A549 treated with CORT108297 at 1 μM for 4 hours (cell line): Measurements from ENCODE around the gene TMEM156. TPM values are rescaled to one million over a fixed set of nuclear protein-coding genes. Genes with fewer than 3 reads are reported as not detected.

Source experiments
- total RNA-seq: library from RNA; stranded (reverse); fragments of 200-300 nt; extraction: Qiagen RNA extraction; gene quantifications from 5 replicates; pipeline ENCODE4 v1.2.3, GENCODE V29; 2022

TMEM156 gene, protein sequence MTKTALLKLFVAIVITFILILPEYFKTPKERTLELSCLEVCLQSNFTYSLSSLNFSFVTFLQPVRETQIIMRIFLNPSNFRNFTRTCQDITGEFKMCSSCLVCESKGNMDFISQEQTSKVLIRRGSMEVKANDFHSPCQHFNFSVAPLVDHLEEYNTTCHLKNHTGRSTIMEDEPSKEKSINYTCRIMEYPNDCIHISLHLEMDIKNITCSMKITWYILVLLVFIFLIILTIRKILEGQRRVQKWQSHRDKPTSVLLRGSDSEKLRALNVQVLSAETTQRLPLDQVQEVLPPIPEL
- total RNA-seq: 19.5 to 26.3 TPM (median 22.8 TPM) in 5 replicates

DNA sequence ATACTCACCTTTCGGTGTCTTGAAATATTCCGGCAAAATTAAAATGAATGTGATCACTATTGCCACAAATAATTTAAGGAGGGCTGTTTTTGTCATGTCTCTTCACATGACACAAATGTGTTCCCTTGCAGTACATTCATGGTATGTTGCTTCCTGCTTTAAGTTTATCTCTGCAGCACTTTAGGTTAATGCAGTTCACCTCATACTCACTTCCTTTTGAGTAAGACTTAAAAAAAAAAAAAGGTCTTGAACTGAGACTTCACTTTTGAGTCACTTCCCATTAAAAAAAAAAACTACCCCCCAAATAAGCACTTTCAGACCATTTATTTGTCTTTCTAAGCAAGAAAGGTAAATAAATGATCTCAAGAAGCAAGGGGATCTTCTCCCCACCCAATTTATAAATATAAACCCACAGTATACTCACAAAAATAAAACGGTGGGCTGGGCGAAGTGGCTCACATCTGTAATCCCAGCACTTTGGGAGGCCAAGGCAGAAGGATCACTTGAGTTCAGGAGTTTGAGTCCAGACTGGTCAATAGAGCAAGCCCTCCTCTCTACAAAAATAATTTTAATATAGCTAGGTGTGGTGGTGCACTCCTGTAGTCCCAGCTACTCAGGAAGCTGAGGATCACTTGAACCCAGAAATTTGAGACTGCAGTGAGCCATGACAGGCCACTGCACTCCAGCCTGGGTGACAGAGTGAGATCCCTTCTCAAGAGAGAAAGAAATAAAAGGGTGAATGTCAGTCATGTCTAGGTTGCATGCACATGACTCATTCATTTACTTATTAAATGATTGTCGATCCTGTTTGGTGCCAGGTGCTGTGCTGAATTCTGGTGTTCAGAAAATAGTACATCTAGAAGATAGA, at the start of gene TMEM156:
Gene TMEM156 (minus strand): TSS at position 192 of the 868 bp plus-strand sequence. CDS start 96 bp downstream, at position 96.

DNA sequence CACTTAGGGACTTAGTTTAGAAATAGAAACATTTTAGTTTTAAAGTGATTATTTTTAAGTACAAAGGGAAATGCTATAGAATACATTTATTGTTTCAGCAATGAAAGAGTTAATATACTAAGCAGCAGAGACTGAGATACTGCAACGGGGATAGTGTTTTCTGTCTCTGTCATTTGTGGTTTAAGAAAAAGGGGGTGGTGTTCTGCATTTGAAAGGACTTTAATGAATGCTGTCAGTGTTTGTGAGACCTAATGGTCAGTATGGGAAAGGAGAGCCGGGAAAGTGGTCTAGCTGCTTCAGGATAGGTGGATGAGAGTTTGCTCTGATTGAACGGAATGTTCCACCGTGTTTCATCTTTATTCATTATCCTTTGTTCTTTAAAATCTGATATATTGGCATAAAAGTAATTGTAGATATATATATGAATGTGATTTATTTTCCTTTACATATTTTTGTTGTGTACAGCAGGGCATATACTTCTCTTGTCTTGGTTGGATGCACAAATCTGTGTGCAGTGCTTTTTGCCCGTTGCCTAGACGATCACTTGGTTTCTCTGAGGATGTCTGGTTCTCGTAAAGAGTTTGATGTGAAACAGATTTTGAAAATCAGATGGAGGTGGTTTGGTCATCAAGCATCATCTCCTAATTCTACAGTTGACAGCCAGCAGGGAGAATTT, 30.0 kb upstream of the TMEM156 start, which contains the start of gene KLHL5:
Gene KLHL5 (plus strand): TSS at position 139 of the 676 bp plus-strand sequence. CDS start 421 bp downstream, at position 560.

Other genes starting within 250 kb of the TMEM156 start
- 0.03 to 0.07 TPM (median 0.04 TPM) in 4 of 5 replicates, not detected in the other for gene TLR10, start 249.4 kb downstream of the TMEM156 start, total RNA-seq
- 0.35 to 0.74 TPM (median 0.41 TPM) in 5 replicates for gene TLR1, start 227.6 kb downstream of the TMEM156 start, total RNA-seq
- 3.1 to 4.4 TPM (median 3.7 TPM) in 5 replicates for gene TLR6, start 175.6 kb downstream of the TMEM156 start, total RNA-seq
- gene FAM114A1, start 164.6 kb downstream of the TMEM156 start, total RNA-seq: 21.9 to 46.3 TPM (median 33.2 TPM) in 5 replicates
- gene KLHL5, start 29.8 kb upstream of the TMEM156 start, total RNA-seq: 41.8 to 66.9 TPM (median 54.5 TPM) in 5 replicates
- 8.3 to 9.1 TPM (median 8.7 TPM) in 5 replicates for gene WDR19, start 150.1 kb upstream of the TMEM156 start, total RNA-seq